HG02981 (cell line): Measurements from ENCODE around the gene SLIT3.

ENCODE experiments used
- ATAC-seq: cut with Tn5 transposase; IDR thresholded peaks from one replicate; pipeline ENCODE4 v1.9.1; 2021; ENCODE audit warnings: mild to moderate bottlenecking, moderate library complexity; ENCODE audit not compliant: unreplicated experiment

SLIT3 gene

DNA sequence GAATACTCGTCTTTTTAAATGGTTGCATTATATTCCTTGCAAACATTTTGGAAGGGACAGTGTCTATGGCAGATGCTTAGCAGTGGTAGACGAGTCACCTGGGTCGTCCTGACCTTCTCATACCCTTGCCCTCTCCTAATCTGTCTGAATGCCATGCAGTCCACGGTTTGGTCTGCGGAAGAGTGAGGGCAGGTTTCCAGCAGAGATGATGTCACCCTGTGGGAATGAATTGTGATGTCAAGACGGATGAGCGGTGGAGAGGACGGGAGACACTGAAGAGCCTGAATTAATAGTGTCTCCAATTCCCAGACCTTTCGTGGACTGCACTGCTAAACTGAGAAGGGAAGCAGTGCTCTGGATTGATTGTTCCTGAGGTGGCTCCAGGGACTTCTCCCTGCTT lies 392.7 kb downstream of the SLIT3 start:
- no peak for ATAC-seq

DNA sequence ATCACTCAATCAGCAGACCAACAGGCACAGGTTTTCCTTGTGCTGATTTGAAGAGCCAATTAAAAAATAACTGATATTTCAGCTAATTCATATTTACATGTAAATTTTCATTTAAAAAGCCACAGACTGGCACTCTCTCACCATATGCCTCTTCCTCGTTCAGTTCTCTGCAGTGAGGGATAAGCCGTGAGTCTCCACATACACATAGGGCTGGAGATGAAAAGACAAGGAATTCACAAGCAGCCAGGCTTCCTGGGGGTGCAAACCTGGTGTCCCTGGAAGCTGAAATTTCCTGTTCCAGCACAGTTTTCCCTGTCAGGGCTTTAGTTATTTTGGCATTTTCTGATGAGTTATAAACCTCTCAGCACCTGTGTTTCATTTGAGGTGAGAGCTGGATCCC lies 397.9 kb downstream of the SLIT3 start:
- no peak for ATAC-seq

DNA sequence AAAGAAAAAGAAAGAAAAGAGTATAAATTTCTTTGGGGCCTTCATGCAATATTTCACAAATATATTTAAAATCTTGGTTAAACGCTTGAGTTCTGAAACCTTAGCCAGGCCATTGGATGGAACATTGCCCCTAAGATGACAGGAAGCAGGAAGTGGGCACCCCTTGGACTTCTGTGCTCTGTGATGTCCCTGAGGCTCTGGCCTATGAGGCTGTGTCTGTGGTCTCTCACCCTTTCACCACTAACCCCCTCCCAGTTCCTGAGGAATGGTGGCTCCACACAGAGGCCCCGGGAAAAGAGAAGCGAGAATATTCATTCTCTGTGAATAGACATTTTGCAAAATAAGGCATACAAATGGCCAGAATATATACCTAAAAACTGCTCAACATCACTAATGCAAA lies 401.3 kb downstream of the SLIT3 start:
- no peak for ATAC-seq

DNA sequence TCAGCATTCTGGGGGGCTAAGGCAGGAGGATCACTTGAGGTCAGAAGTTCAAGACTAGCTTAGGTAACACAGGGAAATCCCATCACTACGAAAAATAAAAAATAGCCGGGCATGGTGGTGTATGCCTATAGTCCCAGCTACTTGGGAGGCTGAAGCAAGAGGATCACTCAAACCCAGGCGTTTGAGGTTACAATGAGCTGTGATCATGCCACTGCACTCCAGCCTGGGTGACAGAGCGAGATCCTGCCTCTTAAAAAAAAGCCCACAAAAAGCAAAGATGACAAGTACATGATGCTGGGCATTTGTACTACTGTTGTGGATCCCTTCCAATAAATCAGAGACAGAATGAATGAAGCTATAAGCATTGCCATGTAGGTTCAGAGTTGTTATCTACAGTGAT lies 401.7 kb downstream of the SLIT3 start:
- ATAC-seq: no peak

DNA sequence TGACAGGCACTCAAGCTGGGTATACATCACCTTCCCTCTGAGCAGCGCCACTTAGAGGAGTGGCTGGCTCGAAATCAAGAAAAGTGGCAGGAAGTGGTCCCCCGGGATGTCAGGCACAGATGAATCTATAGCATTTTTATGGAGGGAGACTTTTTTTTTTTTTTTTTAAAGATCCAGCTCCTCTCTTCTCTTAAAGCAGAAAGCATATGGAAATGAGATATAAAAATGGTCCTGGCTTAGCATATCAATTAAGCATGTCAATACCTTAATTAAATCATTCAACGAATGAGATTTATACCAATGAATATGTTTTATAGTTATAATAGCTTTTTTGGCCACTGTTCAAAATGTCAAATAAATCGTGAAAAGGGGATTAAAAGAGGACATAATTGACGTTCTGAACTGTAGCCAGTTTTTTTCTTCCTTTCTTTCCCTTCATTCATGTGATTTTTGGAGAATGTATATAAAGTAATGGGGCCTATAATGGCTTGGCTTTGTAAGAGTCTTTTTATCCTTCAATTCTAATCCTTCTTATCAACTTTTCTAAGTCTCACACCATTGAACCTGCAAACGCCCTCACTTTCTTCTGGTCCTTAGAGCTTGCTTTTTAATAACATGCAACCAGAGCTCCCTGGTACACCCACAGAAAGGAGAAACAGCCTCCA lies 402.6 kb downstream of the SLIT3 start:
- no peak for ATAC-seq

DNA sequence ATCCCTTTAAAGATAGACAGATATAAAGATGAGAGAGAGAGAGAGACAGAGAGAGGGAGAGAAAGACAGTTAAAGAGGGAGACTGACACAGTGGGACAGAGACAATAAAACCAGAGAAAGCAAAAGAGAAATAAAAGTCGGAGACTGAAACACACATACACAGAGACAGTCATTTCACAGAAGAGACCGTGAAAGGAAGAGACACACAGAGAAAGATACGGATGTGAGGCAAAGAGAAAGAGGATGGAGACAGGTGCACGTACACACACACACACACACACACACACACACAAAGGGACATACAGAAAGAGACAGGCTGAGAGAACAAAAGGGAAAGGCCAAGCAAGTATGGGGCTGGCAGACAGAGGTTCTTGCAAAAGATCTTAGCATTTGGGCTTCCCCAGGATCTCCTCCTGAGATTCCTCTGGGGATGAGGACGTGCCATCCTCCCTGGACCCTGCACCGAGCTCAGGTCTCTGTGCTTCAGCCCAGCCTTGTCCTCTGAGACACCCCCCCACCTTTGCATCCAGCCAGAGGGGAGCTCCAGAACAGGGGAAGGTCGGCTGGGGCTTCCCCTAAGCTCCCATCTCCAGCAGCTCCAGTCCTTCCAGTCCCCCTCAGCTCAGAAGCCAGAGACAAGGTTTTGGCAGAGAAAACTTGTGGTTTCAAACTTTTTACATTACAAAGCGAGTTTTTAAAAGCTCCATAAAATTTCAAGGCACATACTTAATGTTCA lies 403.4 kb downstream of the SLIT3 start:
- no peak for ATAC-seq

DNA sequence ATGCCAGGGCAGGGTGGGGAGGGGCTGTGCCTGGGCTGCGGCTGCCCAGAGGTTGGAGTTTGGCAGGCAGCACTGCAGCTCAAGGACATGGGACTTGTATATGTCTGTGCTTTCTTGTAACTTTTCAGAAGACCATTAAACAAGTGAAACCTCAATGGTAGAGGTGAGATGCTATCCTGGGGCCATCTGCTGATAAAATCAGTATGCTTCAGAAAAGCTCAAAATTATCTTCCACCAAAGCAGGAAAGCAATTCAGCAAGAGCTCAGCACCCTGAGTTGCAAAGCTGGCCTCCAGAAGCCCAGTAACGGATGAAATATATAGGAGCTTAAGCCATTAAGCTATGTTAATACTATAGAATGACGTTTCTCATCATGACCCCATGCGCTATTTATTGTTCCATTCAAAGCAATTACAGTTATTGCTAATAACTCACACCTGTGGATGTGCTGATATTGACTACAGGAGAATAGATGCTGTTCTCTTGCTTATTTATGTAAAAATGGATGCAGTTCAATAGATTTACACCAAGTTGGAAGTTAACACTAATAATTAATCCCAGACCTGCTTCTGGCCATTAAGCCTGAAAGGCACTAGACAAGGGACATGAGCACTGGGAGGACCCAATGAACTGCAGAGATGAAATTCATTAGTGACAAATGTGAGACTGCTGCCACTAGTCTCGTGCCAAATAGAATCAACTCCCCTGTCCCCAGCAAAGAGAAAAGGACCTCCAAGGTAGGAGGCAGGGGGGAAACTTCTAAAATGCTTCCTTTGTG lies 405.5 kb downstream of the SLIT3 start:
- ATAC-seq: no peak

DNA sequence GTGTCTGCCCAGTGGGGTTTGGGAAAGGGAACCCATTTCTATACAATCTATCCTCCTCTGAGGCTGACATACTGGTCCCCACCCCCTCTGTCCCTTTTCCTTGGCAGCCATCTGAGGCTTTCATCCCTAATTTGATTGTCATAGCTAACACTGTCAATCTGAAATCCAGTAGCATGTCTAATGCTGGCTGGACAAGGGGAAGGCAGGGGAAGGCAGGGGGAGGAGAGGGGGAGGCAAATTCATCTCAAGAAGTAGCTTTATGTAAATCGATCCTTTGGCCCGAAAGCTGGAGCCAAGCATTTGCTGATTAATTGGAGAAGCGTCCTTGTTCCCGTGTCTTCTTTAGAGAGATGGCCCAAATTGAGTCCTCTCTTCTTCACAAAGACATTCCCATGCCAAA lies 407.7 kb downstream of the SLIT3 start:
- ATAC-seq: no peak

DNA sequence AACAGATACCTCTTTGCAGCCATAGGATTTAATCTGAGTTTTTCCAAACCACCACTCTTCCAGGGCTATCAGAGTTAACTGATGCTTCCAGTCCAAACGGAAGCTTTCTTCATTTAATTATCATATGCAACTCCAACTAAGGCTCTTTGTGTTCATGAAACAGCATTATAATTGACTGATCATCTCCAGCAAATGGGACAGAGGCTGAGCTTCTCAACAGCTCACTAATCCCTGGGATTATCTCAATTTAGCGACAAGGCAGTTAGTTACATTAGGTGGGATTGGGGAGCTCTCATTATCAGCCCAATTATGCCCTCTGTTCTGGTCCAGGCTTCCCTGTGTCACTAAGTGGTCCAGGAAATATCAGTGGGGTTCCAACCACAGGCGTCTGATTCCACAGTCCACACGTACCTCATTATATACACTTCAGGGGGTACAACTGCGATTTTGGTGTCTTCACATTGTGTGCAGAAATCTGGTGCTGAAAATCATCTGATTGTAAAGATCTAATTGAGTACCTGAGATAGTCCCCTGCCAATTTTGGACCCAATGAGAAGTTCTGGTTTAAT lies 408.2 kb downstream of the SLIT3 start:
- no peak for ATAC-seq

DNA sequence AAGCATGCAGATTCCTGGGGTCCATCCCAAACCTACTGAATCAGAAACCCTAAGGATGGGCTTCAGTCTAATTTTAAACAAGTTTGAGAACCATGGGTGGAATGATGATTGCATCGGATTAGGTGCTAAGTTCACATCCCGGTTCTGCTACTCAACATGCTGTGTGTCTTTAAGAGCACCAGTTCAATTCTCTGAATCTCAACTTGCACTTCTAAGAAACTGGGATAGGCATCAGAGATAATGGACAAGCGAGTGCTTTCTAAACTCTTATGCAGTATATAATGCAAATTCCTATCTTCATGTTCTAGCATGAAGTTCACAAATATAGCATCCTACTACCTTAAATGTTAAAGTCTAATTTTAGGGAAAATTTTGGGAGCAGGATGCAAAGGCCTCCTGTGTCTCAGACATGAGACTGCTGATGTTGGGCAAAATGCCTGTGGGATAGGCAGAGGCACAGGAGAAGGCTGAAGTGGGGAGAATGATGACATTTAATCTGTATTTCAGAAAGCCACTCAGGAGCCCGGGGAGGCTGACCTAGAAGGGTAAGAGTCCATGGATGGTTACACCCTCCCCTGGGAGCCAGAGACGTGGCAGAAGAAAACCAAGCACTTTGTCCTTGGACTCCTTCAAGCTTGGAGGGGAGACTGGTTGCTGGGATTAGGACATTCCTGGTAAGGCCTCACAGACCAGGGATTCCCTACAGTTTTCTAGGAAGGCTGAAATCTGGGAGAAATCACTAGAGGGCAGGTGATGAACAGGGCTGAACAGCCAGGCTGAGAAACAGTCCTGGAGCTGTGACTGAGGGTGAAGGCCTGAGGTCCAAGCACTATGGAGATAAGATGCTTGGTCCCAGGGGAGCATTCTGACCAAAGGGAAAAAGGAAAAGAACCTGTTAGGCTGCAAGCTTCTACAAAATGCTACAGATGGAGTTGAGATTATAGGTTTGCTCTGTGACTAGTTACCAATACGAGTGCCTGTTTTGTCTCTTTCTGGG lies 409.8 kb downstream of the SLIT3 start:
- ATAC-seq: no peak

DNA sequence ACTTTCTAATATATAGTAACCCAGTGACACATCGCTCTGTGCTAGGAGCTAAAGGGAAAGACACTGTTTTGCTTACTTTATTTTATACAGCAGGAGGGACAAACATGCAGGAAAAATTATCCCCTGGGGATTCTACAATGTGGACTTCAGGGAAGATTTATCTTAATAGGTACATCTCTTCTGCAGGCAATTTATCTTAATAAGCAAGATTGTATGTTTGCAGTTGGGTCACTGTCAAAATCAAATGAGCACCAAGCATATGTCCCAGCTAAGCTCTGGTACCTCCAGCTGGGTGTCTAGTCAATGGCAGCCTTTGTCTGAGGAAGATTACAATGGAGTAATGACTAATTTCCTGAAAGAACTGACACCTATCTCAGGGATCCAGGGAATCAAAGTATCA lies 411.9 kb downstream of the SLIT3 start:
- no peak for ATAC-seq

DNA sequence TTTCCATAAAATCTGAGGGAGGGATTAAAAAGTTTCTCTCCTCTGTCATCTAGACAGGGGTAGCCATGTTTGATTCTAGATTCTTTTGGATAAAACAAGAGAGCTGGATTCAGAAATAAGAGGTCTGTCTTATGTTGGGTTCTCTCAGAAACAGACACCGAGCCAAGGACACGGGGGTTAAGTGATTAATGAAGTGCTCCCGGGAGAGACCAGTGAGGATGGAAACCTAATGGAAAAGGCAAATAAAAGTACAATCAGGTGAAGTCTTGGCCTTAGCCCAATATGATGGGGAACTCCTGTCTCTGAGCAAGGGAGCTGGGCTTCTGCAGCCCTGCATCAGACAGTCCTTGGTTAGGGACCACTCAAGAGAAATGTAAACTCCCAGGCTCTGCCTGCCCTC lies 413.0 kb downstream of the SLIT3 start:
- ATAC-seq: no peak

DNA sequence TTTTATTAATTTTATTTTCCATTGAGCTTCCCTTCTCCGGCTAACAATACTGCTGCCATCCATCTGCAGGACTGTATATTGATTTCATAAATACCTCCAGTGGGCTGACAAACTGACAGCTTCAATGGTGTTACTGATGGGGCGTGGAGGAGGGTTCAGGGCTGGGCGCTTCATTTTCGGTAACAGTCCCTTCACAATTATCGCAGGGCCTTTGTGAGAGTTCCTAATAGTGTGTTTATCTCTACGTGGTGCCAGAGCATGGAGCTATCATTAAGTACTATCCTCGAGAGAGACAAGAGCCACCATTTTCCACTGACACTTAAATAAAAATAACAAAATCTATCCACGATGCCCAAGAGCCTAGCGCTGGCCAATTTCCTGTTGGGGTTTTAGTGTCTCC lies 414.8 kb downstream of the SLIT3 start:
- ATAC-seq: no peak

DNA sequence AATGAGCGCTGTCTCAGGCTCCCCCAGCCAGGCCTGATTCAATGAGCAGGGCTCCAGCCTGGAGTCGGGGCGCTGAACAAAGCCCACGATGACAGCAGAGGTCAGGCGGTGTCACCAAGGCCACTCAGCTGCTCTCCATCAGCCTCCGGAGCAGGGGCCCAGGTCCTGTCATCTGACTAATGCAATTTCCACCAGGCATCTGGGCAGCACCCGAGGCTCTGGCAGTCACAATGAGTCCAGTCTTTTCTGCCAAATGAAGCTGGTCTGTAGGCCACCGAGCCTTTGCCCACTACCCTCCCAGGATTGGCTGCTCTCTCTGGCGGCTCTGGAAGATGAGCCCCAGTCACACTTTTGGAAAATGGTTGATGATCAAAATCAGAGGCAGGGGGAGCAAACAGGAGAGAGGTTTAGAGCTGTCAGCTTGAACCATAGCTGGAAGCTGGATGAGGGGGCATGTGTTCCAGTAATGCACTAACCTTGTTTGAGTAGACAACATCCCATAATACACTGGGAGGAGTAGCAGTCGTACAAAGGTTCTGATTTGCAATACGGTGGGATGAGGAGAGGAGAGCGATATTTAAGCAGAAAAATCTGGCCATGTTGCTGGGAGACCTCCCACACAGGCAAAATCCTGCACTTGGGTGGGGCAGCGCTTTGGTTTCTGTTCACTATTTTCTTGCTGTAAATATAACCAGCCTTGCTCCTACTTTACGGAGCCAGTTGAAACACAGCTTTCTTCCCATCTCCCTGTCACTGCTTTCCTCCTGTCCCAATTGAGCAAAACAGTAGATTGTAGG lies 415.4 kb downstream of the SLIT3 start:
- no peak for ATAC-seq

DNA sequence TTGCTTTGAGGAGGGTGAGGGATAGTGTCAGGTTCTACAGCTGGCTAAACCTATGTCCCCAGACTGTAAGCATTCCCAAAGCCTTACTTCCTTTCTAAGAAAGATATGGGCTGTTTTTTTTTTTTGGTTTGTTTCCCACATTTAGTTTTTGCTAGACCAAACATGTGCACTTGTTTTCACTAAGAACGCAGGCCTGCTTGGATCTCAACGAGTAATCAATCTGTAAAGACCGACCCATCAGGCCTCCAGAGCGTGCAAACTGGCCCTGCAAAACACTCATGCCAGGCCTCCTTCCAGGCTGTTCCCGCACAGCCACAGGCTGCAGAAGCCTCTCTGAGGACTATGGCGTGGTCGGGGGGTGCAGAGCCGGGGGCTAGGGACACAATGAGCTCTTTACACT lies 416.9 kb downstream of the SLIT3 start:
- no peak for ATAC-seq

DNA sequence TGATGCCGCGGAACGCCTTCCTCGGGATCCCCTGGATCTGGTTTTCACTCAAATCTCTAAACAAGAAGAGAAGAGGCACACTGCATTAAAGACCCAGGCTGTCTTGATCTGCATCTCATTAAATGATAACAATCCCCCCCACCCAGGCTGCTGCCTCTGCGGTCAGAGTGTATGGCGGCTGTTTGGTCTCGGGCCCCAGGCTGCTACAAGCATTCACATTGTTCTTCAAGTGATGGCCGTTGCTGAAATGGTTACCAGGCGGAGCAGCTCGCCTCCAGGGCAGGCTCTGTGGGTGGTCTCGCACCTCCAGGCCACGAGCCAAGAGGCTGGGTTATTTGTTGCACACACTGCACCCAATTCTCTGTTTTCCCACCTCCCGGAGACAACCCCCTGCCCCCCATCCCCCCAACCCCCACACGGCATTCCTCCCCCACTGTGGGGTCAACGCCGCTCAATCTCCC lies 417.6 kb downstream of the SLIT3 start:
- no peak for ATAC-seq

DNA sequence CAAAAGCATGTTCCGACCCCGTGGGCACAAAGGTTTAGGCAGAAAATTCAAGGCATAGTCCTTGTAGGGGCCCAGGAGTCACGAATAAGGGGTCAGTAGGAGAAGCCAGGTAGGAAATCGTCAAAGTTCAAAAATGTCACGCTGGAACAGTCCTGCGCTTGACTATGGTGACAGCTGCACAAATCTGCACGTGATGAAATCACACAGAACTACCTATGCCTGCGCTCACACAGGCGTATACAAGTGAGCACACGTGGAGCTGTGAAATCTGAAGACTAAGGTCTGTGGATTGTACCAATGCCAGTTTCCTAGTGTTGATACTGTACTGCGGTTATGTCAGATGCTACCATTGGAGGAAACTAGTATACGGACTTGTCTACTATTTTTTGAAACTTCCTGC lies 418.7 kb downstream of the SLIT3 start:
- ATAC-seq: no peak

DNA sequence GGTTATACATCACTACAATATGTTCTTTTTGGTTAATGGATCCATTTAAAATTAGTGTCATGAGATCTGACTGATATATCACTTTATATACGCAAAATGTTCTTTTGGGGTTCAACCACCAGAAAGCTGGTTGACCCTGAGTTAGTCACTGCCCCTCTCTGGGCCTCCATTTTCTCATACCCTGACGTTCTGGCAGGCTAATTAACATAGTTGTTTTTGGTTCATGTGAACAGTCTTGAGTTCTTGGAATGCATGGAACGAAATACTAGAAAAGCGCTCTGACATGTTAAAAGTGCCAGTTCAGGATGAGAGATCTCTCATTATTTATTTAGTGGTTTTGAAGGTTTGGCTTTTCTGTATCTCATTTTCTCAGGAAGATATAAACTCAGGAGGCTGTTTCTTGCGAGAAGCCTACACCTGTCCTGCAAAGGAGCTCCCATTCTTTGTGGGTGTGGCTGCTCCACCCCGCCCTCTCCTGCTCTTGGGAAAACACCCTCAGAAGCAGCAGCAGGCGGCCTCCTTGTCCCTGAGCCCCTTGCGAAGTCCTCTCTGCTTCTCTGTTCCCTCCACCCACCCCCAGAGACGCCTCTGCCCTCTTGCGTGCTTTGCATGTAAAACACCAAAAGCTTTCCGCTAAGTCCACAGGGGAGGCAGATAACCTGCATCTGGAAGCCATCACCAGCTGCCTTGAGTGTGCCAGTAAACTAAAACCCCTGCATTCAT lies 419.4 kb downstream of the SLIT3 start:
- ATAC-seq: no peak

DNA sequence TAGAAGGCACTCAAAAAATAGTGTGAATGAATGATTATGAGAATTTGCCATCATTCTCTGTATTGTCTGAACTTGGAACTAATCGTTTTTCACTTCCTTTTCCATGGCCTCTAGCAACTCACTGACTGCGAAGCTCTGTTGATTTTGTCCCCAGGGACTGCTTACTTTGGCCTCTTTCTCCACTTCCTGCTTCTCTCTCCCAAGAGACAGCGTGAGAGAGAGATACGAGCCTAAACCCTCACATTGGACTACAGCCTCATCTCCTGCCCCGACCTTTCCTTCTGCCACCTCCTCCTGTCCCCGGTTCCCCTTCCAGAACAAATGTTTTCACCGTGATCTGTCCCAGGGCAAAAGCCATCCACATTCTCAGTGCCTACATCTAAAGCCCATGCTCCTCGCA lies 421.0 kb downstream of the SLIT3 start:
- peak; percentile 96 for ATAC-seq
